ENCODE measurements around the gene GRIK2. TPM values are rescaled to one million over a fixed set of nuclear protein-coding genes. Genes with fewer than 3 reads are reported as not detected.
A peak's percentile ranks its signal among the peaks of the same experiment; 100 is the strongest.

GRIK2 gene
- total and polyA plus RNA-seq, 2 experiments from 2014 or later = 1.4 to 7.1 TPM

- no peak overlapping the region for H3K4me3 ChIP-seq
- H3K4me1 ChIP-seq (ENCODE audit: insufficient read depth) = 0 out of 2 replicates have a peak, but pooled peaks cover 6% of the 10 kb centered on the region
- H3K9me3 ChIP-seq (ENCODE audit: low read depth) = no peaks in the 10 kb centered on the region
- no peak overlapping the region for H2AFZ ChIP-seq
- TF ChIP-seq EZH2phosphoT487 (IDR thresholded peaks at IDR 0.05; ENCODE audit: insufficient read depth, low read depth) = no peak
- TF ChIP-seq EZH2 (IDR thresholded peaks at IDR 0.05; ENCODE audit: insufficient read depth, poor library complexity, severe bottlenecking) = no peak
- H3K4me2 ChIP-seq (ENCODE audit: unreplicated experiment) = no peak overlapping the region
- H3K27ac ChIP-seq = no peak overlapping the region
- H4K20me1 ChIP-seq (ENCODE audit: insufficient read depth) = no peaks in the 10 kb centered on the region
- H3K9me2 ChIP-seq (ENCODE audit: insufficient read depth) = no peaks in the 10 kb centered on the region
- H3K27me3 ChIP-seq (replicated peaks; ENCODE audit: insufficient read depth) = peaks cover 12% of the 10 kb centered on the region
- in situ Hi-C loops (cut with MboI) = no loop called here
- no peak overlapping the region for H3K9ac ChIP-seq
- DNase-seq = no peak
- no peaks in the 10 kb centered on the region for H3K36me3 ChIP-seq (ENCODE audit: low read depth)
- no peaks in the 10 kb centered on the region for H3F3A ChIP-seq (ENCODE audit: insufficient read depth)
- H3K79me2 ChIP-seq (ENCODE audit: insufficient read depth) = no peaks in the 10 kb centered on the region
These were observed 1.4 kb downstream of the GRIK2 start for GRCh38 chr6:101394936-101395335.

GRCh38 chr6:101395345-101395744 lies 1.8 kb downstream of the GRIK2 start:
- in situ Hi-C loops (cut with MboI) = no loop called here
- peaks cover 15% of the 10 kb centered on the region for H3K27me3 ChIP-seq (replicated peaks; ENCODE audit: insufficient read depth)
- H4K20me1 ChIP-seq (ENCODE audit: insufficient read depth) = no peaks in the 10 kb centered on the region
- H3K4me1 ChIP-seq (ENCODE audit: insufficient read depth) = 0 out of 2 replicates have a peak, but pooled peaks cover 6% of the 10 kb centered on the region
- H3K27ac ChIP-seq = no peak overlapping the region
- H3K4me3 ChIP-seq = no peak overlapping the region
- H3K79me2 ChIP-seq (ENCODE audit: insufficient read depth) = no peaks in the 10 kb centered on the region
- H3F3A ChIP-seq (ENCODE audit: insufficient read depth) = no peaks in the 10 kb centered on the region
- H3K9me3 ChIP-seq (ENCODE audit: low read depth) = no peaks in the 10 kb centered on the region
- no peak overlapping the region for H3K4me2 ChIP-seq (ENCODE audit: unreplicated experiment)
- H3K9ac ChIP-seq = no peak overlapping the region
- H3K36me3 ChIP-seq (ENCODE audit: low read depth) = no peaks in the 10 kb centered on the region
- peak; percentile 42 for DNase-seq
- no peak overlapping the region for H2AFZ ChIP-seq
- TF ChIP-seq EZH2 (IDR thresholded peaks at IDR 0.05; ENCODE audit: insufficient read depth, poor library complexity, severe bottlenecking) (no peak), EZH2phosphoT487 (IDR thresholded peaks at IDR 0.05; ENCODE audit: insufficient read depth, low read depth) (no peak)
- no peaks in the 10 kb centered on the region for H3K9me2 ChIP-seq (ENCODE audit: insufficient read depth)

GRCh38 chr6:101396548-101397173 lies 3.2 kb downstream of the GRIK2 start:
- H3K79me2 ChIP-seq (ENCODE audit: insufficient read depth) = no peaks in the 10 kb centered on the region
- H2AFZ ChIP-seq = no peak overlapping the region
- H3K4me1 ChIP-seq (ENCODE audit: insufficient read depth) = 0 out of 2 replicates have a peak, but pooled peaks cover 6% of the 10 kb centered on the region
- H3F3A ChIP-seq (ENCODE audit: insufficient read depth) = no peaks in the 10 kb centered on the region
- 0 to 3% methylated on average over 3 of the region's 3 CpGs for WGBS, 2 experiments (ENCODE audit: low coverage in 1 of 2, low lambda C conversion rate in 2 of 2, missing lambda C conversion rate in 2 of 2)
- no peaks in the 10 kb centered on the region for H3K9me3 ChIP-seq (ENCODE audit: low read depth)
- H3K4me3 ChIP-seq = no peak overlapping the region
- no peak for TF ChIP-seq EZH2 (IDR thresholded peaks at IDR 0.05; ENCODE audit: insufficient read depth, poor library complexity, severe bottlenecking)
- TF ChIP-seq EZH2phosphoT487 (IDR thresholded peaks at IDR 0.05; ENCODE audit: insufficient read depth, low read depth) = no peak
- no peak overlapping the region for H3K4me2 ChIP-seq (ENCODE audit: unreplicated experiment)
- no peaks in the 10 kb centered on the region for H4K20me1 ChIP-seq (ENCODE audit: insufficient read depth)
- DNase-seq = peak; percentile 54
- H3K9me2 ChIP-seq (ENCODE audit: insufficient read depth) = no peaks in the 10 kb centered on the region
- H3K27me3 ChIP-seq (replicated peaks; ENCODE audit: insufficient read depth) = peaks cover 15% of the 10 kb centered on the region
- H3K36me3 ChIP-seq (ENCODE audit: low read depth) = no peaks in the 10 kb centered on the region
- H3K9ac ChIP-seq = no peak overlapping the region
- H3K27ac ChIP-seq = no peak overlapping the region
- in situ Hi-C loops (cut with MboI) = no loop called here

GRCh38 chr6:101397199-101397598 lies 3.7 kb downstream of the GRIK2 start:
- no peak overlapping the region for H3K4me3 ChIP-seq
- H3K27ac ChIP-seq = no peak overlapping the region
- in situ Hi-C loops (cut with MboI) = no loop called here
- DNase-seq = peak; percentile 24
- no peaks in the 10 kb centered on the region for H3K9me3 ChIP-seq (ENCODE audit: low read depth)
- H3K9ac ChIP-seq = no peak overlapping the region
- no peaks in the 10 kb centered on the region for H3F3A ChIP-seq (ENCODE audit: insufficient read depth)
- no peak overlapping the region for H2AFZ ChIP-seq
- no peaks in the 10 kb centered on the region for H3K79me2 ChIP-seq (ENCODE audit: insufficient read depth)
- no peaks in the 10 kb centered on the region for H4K20me1 ChIP-seq (ENCODE audit: insufficient read depth)
- 14 to 19% methylated on average over 4 of the region's 4 CpGs for WGBS, 2 experiments (ENCODE audit: low coverage in 1 of 2, low lambda C conversion rate in 2 of 2, missing lambda C conversion rate in 2 of 2)
- no peaks in the 10 kb centered on the region for H3K36me3 ChIP-seq (ENCODE audit: low read depth)
- H3K4me2 ChIP-seq (ENCODE audit: unreplicated experiment) = no peak overlapping the region
- TF ChIP-seq EZH2 (IDR thresholded peaks at IDR 0.05; ENCODE audit: insufficient read depth, poor library complexity, severe bottlenecking) (no peak), EZH2phosphoT487 (IDR thresholded peaks at IDR 0.05; ENCODE audit: insufficient read depth, low read depth) (no peak)
- H3K4me1 ChIP-seq (ENCODE audit: insufficient read depth) = 0 out of 2 replicates have a peak, but pooled peaks cover 6% of the 10 kb centered on the region
- peaks cover 12% of the 10 kb centered on the region for H3K27me3 ChIP-seq (replicated peaks; ENCODE audit: insufficient read depth)
- H3K9me2 ChIP-seq (ENCODE audit: insufficient read depth) = no peaks in the 10 kb centered on the region
